HepG2 (cell line): Measurements from ENCODE around the gene ASTN2. TPM values are rescaled to one million over a fixed set of nuclear protein-coding genes. Genes with fewer than 3 reads are reported as not detected.

Experiments
- ATAC-seq: fragments of 200-7000 bp; cut with Tn5 transposase; 3 replicates; pipeline ENCODE4 v1.9.1; 2020; ENCODE audit warnings: mild to moderate bottlenecking, moderate library complexity
- BruUV-seq: library from RNA; stranded (reverse); fragments of 400-500 nt; replicated peaks from 2 replicates; lab custom pipeline; 2021; lab: Mats Ljungman, UMichigan
- CTCF ChIA-PET: fragments of 300-600 bp; formaldehyde crosslinking; extraction: SDS; loops from one replicate; lab custom pipeline; 2021; ENCODE audit warnings: low total read pairs, inconsistent platforms, low intra/inter-chr PET ratio; lab: Yijun Ruan, JAX
- POLR2A ChIA-PET: fragments of 350-600 bp; sonication (Branson Sonifier 250); formaldehyde crosslinking; loops from one replicate; lab custom pipeline; 2020; ENCODE audit warnings: antibody characterized with exemption, inconsistent platforms; lab: Yijun Ruan, JAX
- DNase-seq: peaks from one replicate; pipeline ENCODE4 v3.0.0-alpha.2; 2015; ENCODE audit warnings: low spot score
- FAIRE-seq: peaks from 3 replicates; lab custom pipeline; 2011; peaks lifted over from hg19 to GRCh38; lab: Jason Lieb, UNC
- H2AFZ ChIP-seq: one replicate; pipeline ENCODE4 v1.6.1; 2011; ENCODE audit warnings: low read length, inconsistent platforms
- H3K27ac ChIP-seq: fragments of 300-600 bp; 3 replicates; pipeline ENCODE4 v1.8.0; 2011; ENCODE audit warnings: mixed run types, mild to moderate bottlenecking, mixed read lengths, low read length, inconsistent platforms; ENCODE audit not compliant: insufficient read depth; ENCODE audit errors: extremely low read length
- H3K27me3 ChIP-seq, 2 experiments: fragments of 200-600 bp in 1 of 2; 2 replicates in 1 of 2; 3 replicates in 1 of 2; pipeline versions ENCODE4 v1.6.0 to v1.8.0; 2011; ENCODE audit warnings: low read length in 2 of 2, mild to moderate bottlenecking in 2 of 2, moderate library complexity in 2 of 2, inconsistent platforms in 1 of 2; ENCODE audit not compliant: insufficient read depth in 2 of 2, control insufficient read depth in 1 of 2
- H3K36me3 ChIP-seq, 2 experiments: fragments of 200-600 bp in 1 of 2; replicated peaks in 1 of 2; 2 replicates in 1 of 2; 3 replicates in 1 of 2; pipeline versions ENCODE4 v1.5.1 to v1.8.0; 2011; ENCODE audit warnings: low read length in 2 of 2, inconsistent platforms in 1 of 2; ENCODE audit not compliant: insufficient read depth in 2 of 2, control insufficient read depth in 1 of 2
- H3K4me1 ChIP-seq: 2 replicates; pipeline ENCODE4 v1.5.1; 2012; ENCODE audit warnings: low read length, inconsistent platforms; ENCODE audit not compliant: insufficient read depth
- H3K4me2 ChIP-seq: 2 replicates; pipeline ENCODE4 v1.6.0; 2011; ENCODE audit warnings: low read depth, low read length, inconsistent platforms
- H3K4me3 ChIP-seq, 3 experiments: fragments of 200-600 bp in 1 of 3; sonication (generic), shearing (Covaris generic) in 1 of 3; replicated peaks in 1 of 3; 2 replicates each; pipeline ENCODE4 v1.5.1; 2011 to 2016; ENCODE audit warnings: low read length in 3 of 3, inconsistent platforms in 2 of 3, low read depth in 2 of 3, mild to moderate bottlenecking in 2 of 3, control low read depth in 1 of 3, mixed read lengths in 1 of 3; ENCODE audit not compliant: insufficient read depth in 1 of 3
- H3K79me2 ChIP-seq: one replicate; pipeline ENCODE4 v1.6.1; 2011; ENCODE audit warnings: low read length, inconsistent platforms; ENCODE audit not compliant: insufficient read depth
- H3K9ac ChIP-seq: 2 replicates; pipeline ENCODE4 v1.6.0; 2011; ENCODE audit warnings: mild to moderate bottlenecking, low read depth, low read length, inconsistent platforms; ENCODE audit not compliant: insufficient read depth
- H3K9me3 ChIP-seq: 2 replicates; pipeline ENCODE4 v1.5.1; 2012; ENCODE audit warnings: mild to moderate bottlenecking, low read length
- H4K20me1 ChIP-seq: 2 replicates; pipeline ENCODE4 v1.6.0; 2011; ENCODE audit warnings: inconsistent platforms, mild to moderate bottlenecking, low read length, moderate library complexity; ENCODE audit not compliant: insufficient read depth
- CREBL2 ChIP-seq: sonication (generic); formaldehyde crosslinking; IDR thresholded peaks from 2 replicates; pipeline ENCODE4 v1.8.1; 2023; ENCODE audit warnings: missing genetic modification reagents, mild to moderate bottlenecking, borderline replicate concordance
- CTCF ChIP-seq: sonication (generic); formaldehyde crosslinking; IDR thresholded peaks from 2 replicates; pipeline ENCODE4 v1.5.0; 2020; ENCODE audit warnings: mild to moderate bottlenecking, missing genetic modification reagents, moderate library complexity
- ESRRA ChIP-seq: sonication (generic); formaldehyde crosslinking; IDR thresholded peaks from 2 replicates; pipeline ENCODE4 v1.5.1; 2020; ENCODE audit warnings: mild to moderate bottlenecking, low read depth, missing genetic modification reagents
- MLXIP ChIP-seq: sonication (generic); formaldehyde crosslinking; IDR thresholded peaks from 2 replicates; pipeline ENCODE4 v1.9.0; 2021; ENCODE audit warnings: missing genetic modification reagents, borderline replicate concordance
- STAG1 ChIP-seq: sonication (generic); formaldehyde crosslinking; IDR thresholded peaks from 2 replicates; pipeline ENCODE4 v1.4.0; 2020; ENCODE audit warnings: missing genetic modification reagents
- TBX2 ChIP-seq: sonication (generic); formaldehyde crosslinking; IDR thresholded peaks from 2 replicates; pipeline ENCODE4 v1.5.0; 2020; ENCODE audit warnings: missing genetic modification reagents, mild to moderate bottlenecking, borderline replicate concordance
- TP53 ChIP-seq: sonication (generic); formaldehyde crosslinking; conservative IDR thresholded peaks from 2 replicates; pipeline ENCODE4 v1.4.0; 2020; ENCODE audit warnings: missing genetic modification reagents
- ZNF24 ChIP-seq: fragments of 450-650 bp; IDR thresholded peaks from 2 replicates; pipeline ENCODE4 v1.6.1; 2017; ENCODE audit warnings: antibody characterized with exemption, mild to moderate bottlenecking
- WGBS: methylation state at CpG from one replicate; pipeline ENCODE4 v1.1.6; 2017; ENCODE audit warnings: low lambda C conversion rate; 5-methylcytosine and 5-hydroxymethylcytosine counted together
- in situ Hi-C: cut with HindIII; loops from 2 replicates; pipeline ENCODE4 v1.10.0; 2017; ENCODE audit warnings: low pct_unique_long_range_greater_than_20kb; ENCODE audit not compliant: extremely low pct_ligation_motif_present
- intact Hi-C: fragments of 100-400 bp; cut with micrococcal nuclease; formaldehyde crosslinking; loops from one replicate; pipeline ENCODE4 v1.10.0; 2022; ENCODE audit not compliant: unreplicated experiment
- polyA plus RNA-seq, 8 experiments: library from polyadenylated mRNA; depleted of rRNA in 3 of 8; stranded (reverse) in 7 of 8; unstranded in 1 of 8; fragments of >200 nt; fragmentation: Illumina TruSeq in 4 of 8; extraction: Trizol in 4 of 8; gene quantifications; 2 replicates each; pipeline versions ENCODE4 v1.2.1 to v1.2.3, GENCODE V29; 2011 to 2016; ENCODE audit warnings: low read depth in 4 of 8, missing spikeins in 1 of 8, mixed read lengths in 1 of 8; ENCODE audit not compliant: insufficient read depth in 1 of 8
- total RNA-seq, 5 experiments: library from RNA; depleted of rRNA; stranded (reverse); fragments of >200 nt; fragmentation: Illumina TruSeq; extraction: Trizol; gene quantifications; 2 replicates each; pipeline ENCODE4 v1.2.3, GENCODE V29; 2016; ENCODE audit warnings: low read depth in 1 of 5
- TF ChIP-seq, protein P1 (sequence below): IDR thresholded peaks from 2 replicates; pipeline ENCODE4 v1.6.1; 2016

Gene ASTN2
- total and polyA plus RNA-seq, 2 of the 13 experiments (the other 11 are each of a cell fraction or from before 2014, with no cell fraction given): 5.2 to 13.5 TPM

DNA sequence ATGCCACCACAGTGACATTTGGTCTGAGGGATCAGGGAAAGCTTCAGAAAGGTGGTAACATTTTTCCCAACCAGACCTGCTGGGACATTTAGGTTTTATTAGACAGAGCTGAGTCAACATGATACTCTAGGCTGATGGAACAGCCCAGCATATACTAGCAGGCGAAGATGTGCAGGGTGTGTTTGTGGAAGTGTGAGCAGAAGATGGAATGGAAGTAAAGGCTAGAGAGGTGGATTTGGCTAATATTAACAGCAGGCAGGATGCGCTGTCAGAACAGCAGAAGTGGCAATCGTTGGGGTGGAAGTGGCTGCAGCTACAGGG lies 340.6 kb downstream of the ASTN2 start (continued):
- TF ChIP-seq TBX2 (CRISPR knock-in tag) (no peak), MLXIP (CRISPR knock-in tag) (no peak), ESRRA (no peak)
- TF ChIP-seq, protein P1, sequence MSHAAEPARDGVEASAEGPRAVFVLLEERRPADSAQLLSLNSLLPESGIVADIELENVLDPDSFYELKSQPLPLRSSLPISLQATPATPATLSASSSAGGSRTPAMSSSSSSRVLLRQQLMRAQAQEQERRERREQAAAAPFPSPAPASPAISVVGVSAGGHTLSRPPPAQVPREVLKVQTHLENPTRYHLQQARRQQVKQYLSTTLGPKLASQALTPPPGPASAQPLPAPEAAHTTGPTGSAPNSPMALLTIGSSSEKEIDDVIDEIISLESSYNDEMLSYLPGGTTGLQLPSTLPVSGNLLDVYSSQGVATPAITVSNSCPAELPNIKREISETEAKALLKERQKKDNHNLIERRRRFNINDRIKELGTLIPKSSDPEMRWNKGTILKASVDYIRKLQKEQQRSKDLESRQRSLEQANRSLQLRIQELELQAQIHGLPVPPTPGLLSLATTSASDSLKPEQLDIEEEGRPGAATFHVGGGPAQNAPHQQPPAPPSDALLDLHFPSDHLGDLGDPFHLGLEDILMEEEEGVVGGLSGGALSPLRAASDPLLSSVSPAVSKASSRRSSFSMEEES: no peak

- 4% methylated on average over 11 of the region's 11 CpGs for WGBS
- in situ Hi-C loops: no loop called here
- Histone ChIP-seq H2AFZ (no peak overlapping the region), H3K27me3 (no peaks in the 10 kb centered on the region), H3K9me3 (no peaks in the 10 kb centered on the region), H3K9ac (no peak overlapping the region), H3K36me3 (no peaks in the 10 kb centered on the region), H4K20me1 (no peaks in the 10 kb centered on the region), H3K79me2 (no peaks in the 10 kb centered on the region), H3K4me1 (no peaks in the 10 kb centered on the region), H3K4me2 (no peak overlapping the region), H3K4me3 (no peak overlapping the region), H3K27ac (no peak overlapping the region)
- DNase-seq (peak; percentile 4), FAIRE-seq (no peak), ATAC-seq (peak; percentile 47; the same call in 2 of the 3 replicates)
- CTCF ChIA-PET: no interaction called here
- intact Hi-C loops: no loop called here
- peak; percentile 74 for TF ChIP-seq ZNF24
- no peak for TF ChIP-seq TP53 (CRISPR knock-in tag)
- TF ChIP-seq STAG1 (CRISPR knock-in tag): peak; percentile 39; the same call in 1 of the 2 replicates
- peak; percentile 60 for TF ChIP-seq CTCF (CRISPR knock-in tag)
- no peak for TF ChIP-seq CREBL2 (CRISPR knock-in tag)
- POLR2A ChIA-PET: no interaction called here
- no TSS peak for BruUV-seq
Observed at GRCh38 chr9:117073539-117074341, 341.1 kb downstream of the ASTN2 start.
